HFF-Myc (cell line): Measurements from ENCODE around the gene UPK3A.
A peak's percentile ranks its signal among the peaks of the same experiment; 100 is the strongest.

ENCODE experiments used
- DNase-seq: peaks from one replicate; pipeline ENCODE4 v3.0.0-alpha.2; 2011; ENCODE audit warnings: low read depth; ENCODE audit errors: extremely low read depth
- H3K4me3 ChIP-seq: replicated peaks from 2 replicates; pipeline ENCODE4 v1.5.1; 2011; ENCODE audit warnings: low read depth, mild to moderate bottlenecking, control low read depth, low read length
- CTCF ChIP-seq: IDR thresholded peaks from 2 replicates; pipeline ENCODE4 v1.5.1; 2012; ENCODE audit warnings: mild to moderate bottlenecking, low read depth, low read length, control low read depth; ENCODE audit errors: missing control alignments

The UPK3A gene

GRCh38 chr22:45238957-45239680 lies 45.6 kb upstream of the UPK3A start:
- TF ChIP-seq CTCF, result no peak
- peak overlapping the region; percentile 73 for H3K4me3 ChIP-seq
- no peak for DNase-seq

- no peak for TF ChIP-seq CTCF
- H3K4me3 ChIP-seq, result peak overlapping the region; percentile 73
- DNase-seq, result no peak
Measured at GRCh38 chr22:45239681-45240051, 45.1 kb upstream of the UPK3A start.

- no peak for DNase-seq
- no peak for TF ChIP-seq CTCF
Measured at GRCh38 chr22:45240104-45240809, 44.5 kb upstream of the UPK3A start.

GRCh38 chr22:45240810-45241631 lies 43.7 kb upstream of the UPK3A start, which contains the start of gene KIAA0930:
Gene KIAA0930, minus strand, starts transcription at chr22:45240894. Its CDS starts 191 bp downstream, at chr22:45240703.
- peak within 1 kb of the TSS; percentile 73 for H3K4me3 ChIP-seq
- no peak for TF ChIP-seq CTCF
- no peak for DNase-seq

More at GRCh38 chr22:45240104-45240809, 44.5 kb upstream of the UPK3A start:
- peak overlapping the region; percentile 73 for H3K4me3 ChIP-seq

GRCh38 chr22:45242778-45243191 lies 42.0 kb upstream of the UPK3A start:
- no peak overlapping the region for H3K4me3 ChIP-seq
- TF ChIP-seq CTCF, result peak; percentile 18
- no peak for DNase-seq

GRCh38 chr22:45244916-45245315 lies 39.8 kb upstream of the UPK3A start:
- no peak overlapping the region for H3K4me3 ChIP-seq
- no peak for TF ChIP-seq CTCF
- no peak for DNase-seq
